IMR-90 (cell line): Measurements from ENCODE around the gene NRDC. TPM values are rescaled to one million over a fixed set of nuclear protein-coding genes. Genes with fewer than 3 reads are reported as not detected.

Source experiments
- ATAC-seq: fragments of 200-7000 bp; cut with Tn5 transposase; 2 replicates; pipeline ENCODE4 v1.9.1; 2020; ENCODE audit warnings: low read depth, mild to moderate bottlenecking, moderate library complexity
- BruUV-seq: library from RNA; stranded (reverse); fragments of 400-500 nt; replicated peaks from 2 replicates; lab custom pipeline; 2021; lab: Mats Ljungman, UMichigan
- CTCF ChIA-PET: fragments of 300-600 bp; formaldehyde crosslinking; extraction: SDS; loops from one replicate; lab custom pipeline; 2021; ENCODE audit warnings: antibody characterized with exemption; lab: Yijun Ruan, JAX
- POLR2A ChIA-PET: fragments of 300-600 bp; sonication (Branson Sonifier 250); formaldehyde crosslinking; loops from one replicate; lab custom pipeline; 2022; ENCODE audit warnings: antibody characterized with exemption; ENCODE audit not compliant: unreplicated experiment; lab: Charles Lee
- DNase-seq: peaks from one replicate; pipeline ENCODE4 v3.0.0; 2013
- H2AFZ ChIP-seq: replicated peaks from 2 replicates; pipeline ENCODE3; 2013; ENCODE audit warnings: low read length, mild to moderate bottlenecking; ENCODE audit not compliant: poor library complexity
- H2AK5ac ChIP-seq: 2 replicates; pipeline ENCODE4 v1.6.1; 2013; ENCODE audit warnings: low read depth, low read length, inconsistent platforms
- H2AK9ac ChIP-seq: replicated peaks from 2 replicates; pipeline ENCODE3; 2013; ENCODE audit warnings: mild to moderate bottlenecking, low read depth, low read length, moderate library complexity; ENCODE audit not compliant: poor library complexity
- H2BK120ac ChIP-seq: 2 replicates; pipeline ENCODE4 v1.6.1; 2013; ENCODE audit warnings: low read depth, low read length, inconsistent platforms
- H2BK15ac ChIP-seq: 3 replicates; pipeline ENCODE4 v1.6.1; 2013; ENCODE audit warnings: low read depth, low read length, inconsistent platforms
- H2BK20ac ChIP-seq: 2 replicates; pipeline ENCODE4 v1.6.1; 2013; ENCODE audit warnings: low read depth, mild to moderate bottlenecking, inconsistent platforms, low read length, moderate library complexity
- H2BK5ac ChIP-seq: 2 replicates; pipeline ENCODE4 v1.6.1; 2013; ENCODE audit warnings: mild to moderate bottlenecking, low read depth, low read length, inconsistent platforms; ENCODE audit not compliant: poor library complexity, severe bottlenecking
- H3K14ac ChIP-seq: replicated peaks from 2 replicates; pipeline ENCODE4 v1.6.1; 2013; ENCODE audit warnings: low read depth, low read length, inconsistent platforms
- H3K18ac ChIP-seq: 2 replicates; pipeline ENCODE4 v1.6.1; 2013; ENCODE audit warnings: low read depth, low read length, control low read depth
- H3K23ac ChIP-seq: 2 replicates; pipeline ENCODE4 v1.6.1; 2013; ENCODE audit warnings: low read depth, low read length, inconsistent platforms
- H3K27ac ChIP-seq: 2 replicates; pipeline ENCODE4 v1.5.1; 2013; ENCODE audit warnings: mild to moderate bottlenecking, control low read depth, low read length; ENCODE audit not compliant: insufficient read depth
- H3K27me3 ChIP-seq: 2 replicates; pipeline ENCODE4 v1.6.1; 2013; ENCODE audit warnings: low read length; ENCODE audit not compliant: control insufficient read depth, insufficient read depth
- H3K36me3 ChIP-seq: 2 replicates; pipeline ENCODE4 v1.6.1; 2013; ENCODE audit warnings: low read length, mixed read lengths; ENCODE audit not compliant: control insufficient read depth, insufficient read depth
- H3K4ac ChIP-seq: 2 replicates; pipeline ENCODE4 v1.6.1; 2013; ENCODE audit warnings: low read depth, low read length, inconsistent platforms
- H3K4me1 ChIP-seq: 2 replicates; pipeline ENCODE4 v1.6.1; 2013; ENCODE audit warnings: low read length, mixed read lengths; ENCODE audit not compliant: control insufficient read depth, insufficient read depth
- H3K4me2 ChIP-seq: 2 replicates; pipeline ENCODE4 v1.6.1; 2013; ENCODE audit warnings: low read depth, mild to moderate bottlenecking, control low read depth, low read length, moderate library complexity
- H3K4me3 ChIP-seq: 2 replicates; pipeline ENCODE4 v1.5.1; 2013; ENCODE audit warnings: low read depth, mild to moderate bottlenecking, control low read depth, low read length, moderate library complexity; ENCODE audit not compliant: insufficient read depth
- H3K56ac ChIP-seq: 2 replicates; pipeline ENCODE4 v1.6.1; 2013; ENCODE audit warnings: low read length, inconsistent platforms; ENCODE audit not compliant: insufficient read depth; ENCODE audit errors: extremely low read depth
- H3K79me1 ChIP-seq, 2 experiments: 2 replicates each; pipeline ENCODE4 v1.6.1; 2013; ENCODE audit warnings: low read length in 2 of 2, inconsistent platforms in 1 of 2, low read depth in 1 of 2
- H3K9ac ChIP-seq: 2 replicates; pipeline ENCODE4 v1.6.1; 2013; ENCODE audit warnings: low read depth, low read length, control low read depth
- H3K9me1 ChIP-seq: 2 replicates; pipeline ENCODE4 v1.6.1; 2013; ENCODE audit warnings: low read length, inconsistent platforms; ENCODE audit not compliant: insufficient read depth
- H3K9me3 ChIP-seq: 2 replicates; pipeline ENCODE4 v1.6.1; 2013; ENCODE audit warnings: low read length; ENCODE audit not compliant: control insufficient read depth, insufficient read depth
- H4K20me1 ChIP-seq: 2 replicates; pipeline ENCODE4 v1.6.1; 2013; ENCODE audit warnings: low read length, inconsistent platforms; ENCODE audit not compliant: insufficient read depth
- H4K5ac ChIP-seq: 2 replicates; pipeline ENCODE4 v1.6.1; 2013; ENCODE audit warnings: mild to moderate bottlenecking, low read depth, low read length, control low read depth
- H4K8ac ChIP-seq, 2 experiments: 2 replicates each; pipeline ENCODE4 v1.6.1; 2013; ENCODE audit warnings: low read depth in 2 of 2, low read length in 2 of 2, control low read depth in 1 of 2, inconsistent platforms in 1 of 2
- H4K91ac ChIP-seq: 2 replicates; pipeline ENCODE4 v1.6.1; 2013; ENCODE audit warnings: low read depth, low read length, inconsistent platforms; ENCODE audit not compliant: insufficient read depth
- MAFK ChIP-seq: IDR thresholded peaks from 2 replicates; pipeline ENCODE4 v1.6.1; 2012; ENCODE audit warnings: low read depth, low read length, improper control_type of control experiment
- SMC3 ChIP-seq: fragments of 150-350 bp; IDR thresholded peaks from 2 replicates; pipeline ENCODE4 v1.6.1; 2016; ENCODE audit warnings: low read depth, mild to moderate bottlenecking, antibody characterized with exemption, low read length, moderate library complexity
- WGBS, 2 experiments: methylation state at CpG; one replicate each; pipeline versions ENCODE4 v1.1.5 to v1.1.7; 2013; ENCODE audit warnings: missing lambda C conversion rate in 2 of 2; ENCODE audit not compliant: insufficient read length in 1 of 2; ENCODE audit errors: extremely low coverage in 2 of 2; 5-methylcytosine and 5-hydroxymethylcytosine counted together
- dilution Hi-C: fragments of 300-500 bp; cut with HindIII; formaldehyde crosslinking; loops from one replicate; pipeline ENCODE4 v1.14.3; 2018; ENCODE audit warnings: low sequenced_read_pairs; ENCODE audit not compliant: unreplicated experiment
- in situ Hi-C: fragments of 300-500 bp; cut with MboI; formaldehyde crosslinking; loops from 3 replicates; pipeline ENCODE4 v1.14.3; 2019; ENCODE audit warnings: low sequenced_read_pairs, inconsistent platforms, mixed read lengths
- intact Hi-C: fragments of 100-400 bp; cut with micrococcal nuclease; formaldehyde crosslinking; loops from 2 replicates; pipeline ENCODE4 v1.10.0; 2022
- polyA plus RNA-seq, 3 experiments: library from polyadenylated mRNA; depleted of rRNA; stranded (reverse); fragments of >200 nt; gene quantifications; 2 replicates each; pipeline ENCODE4 v1.2.3, GENCODE V29; 2012; ENCODE audit warnings: low replicate concordance in 1 of 3
- total RNA-seq: library from RNA; depleted of rRNA; stranded (reverse); fragments of >200 nt; gene quantifications from 2 replicates; pipeline ENCODE4 v1.2.3, GENCODE V29; 2012

NRDC gene
- total and polyA plus RNA-seq, 2 of the 4 experiments (the other 2 are of a cell fraction): 75.8 to 84.7 TPM

GRCh38 chr1:51920130-51920529 lies 41.6 kb upstream of the NRDC start:
- Histone ChIP-seq H3K27me3 (no peaks in the 10 kb centered on the region), H3K56ac (no peak overlapping the region), H2BK5ac (peak overlapping the region; percentile 71), H4K91ac (peak overlapping the region; percentile 70), H3K14ac (peak overlapping the region; percentile 81), H3K4me2 (no peak overlapping the region), H2BK120ac (peak overlapping the region; percentile 61), H3K23ac (peak overlapping the region; percentile 90; the same call in 1 of the 2 replicates), H4K20me1 (no peaks in the 10 kb centered on the region), H3K9me1 (peaks cover 42% of the 10 kb centered on the region), H3K18ac (peak overlapping the region; percentile 80; the same call in 1 of the 2 replicates), H2AK9ac (peak overlapping the region; percentile 45), H3K4me3 (no peak overlapping the region), H3K4me1 (peaks cover 39% of the 10 kb centered on the region), H2BK15ac (peak overlapping the region; percentile 79; the same call in 2 of the 3 replicates), H3K4ac (peak overlapping the region; percentile 75), H4K5ac (peak overlapping the region; percentile 66; the same call in 1 of the 2 replicates), H2AK5ac (peak overlapping the region; percentile 75), H3K36me3 (peaks cover 13% of the 10 kb centered on the region; the same call in 1 of the 2 replicates), H4K8ac (peak overlapping the region; percentile 65 to 79; a peak in 3 of 4 replicates), H3K27ac (no peak overlapping the region), H2BK20ac (peak overlapping the region; percentile 70), H3K9me3 (no peaks in the 10 kb centered on the region), H3K79me1 (peaks cover 53 to 75% of the 10 kb centered on the region in 2 experiments), H2AFZ (no peak overlapping the region), H3K9ac (no peak overlapping the region)
- ChIA-PET CTCF (no interaction called here), POLR2A (no interaction called here)
- ATAC-seq (peak; percentile 19; the same call in 1 of the 2 replicates), DNase-seq (peak; percentile 21)
- TF ChIP-seq SMC3: no peak
- TF ChIP-seq MAFK: peak; percentile 26; the same call in 1 of the 2 replicates
- dilution Hi-C loops (no loop called here), intact Hi-C loops (no loop called here), in situ Hi-C loops (no loop called here)
- WGBS, 2 experiments: no CpG with 5 or more reads among the region's 5 CpGs
- BruUV-seq: no TSS peak
